ENCODE measurements around the gene MIA. TPM values are rescaled to one million over a fixed set of nuclear protein-coding genes. Genes with fewer than 3 reads are reported as not detected.

The MIA gene
- total and polyA plus RNA-seq, 9 of the 15 experiments (the other 6 are each of a cell fraction or from before 2014, with no cell fraction given): 0.21 TPM; not detected in 8

DNA sequence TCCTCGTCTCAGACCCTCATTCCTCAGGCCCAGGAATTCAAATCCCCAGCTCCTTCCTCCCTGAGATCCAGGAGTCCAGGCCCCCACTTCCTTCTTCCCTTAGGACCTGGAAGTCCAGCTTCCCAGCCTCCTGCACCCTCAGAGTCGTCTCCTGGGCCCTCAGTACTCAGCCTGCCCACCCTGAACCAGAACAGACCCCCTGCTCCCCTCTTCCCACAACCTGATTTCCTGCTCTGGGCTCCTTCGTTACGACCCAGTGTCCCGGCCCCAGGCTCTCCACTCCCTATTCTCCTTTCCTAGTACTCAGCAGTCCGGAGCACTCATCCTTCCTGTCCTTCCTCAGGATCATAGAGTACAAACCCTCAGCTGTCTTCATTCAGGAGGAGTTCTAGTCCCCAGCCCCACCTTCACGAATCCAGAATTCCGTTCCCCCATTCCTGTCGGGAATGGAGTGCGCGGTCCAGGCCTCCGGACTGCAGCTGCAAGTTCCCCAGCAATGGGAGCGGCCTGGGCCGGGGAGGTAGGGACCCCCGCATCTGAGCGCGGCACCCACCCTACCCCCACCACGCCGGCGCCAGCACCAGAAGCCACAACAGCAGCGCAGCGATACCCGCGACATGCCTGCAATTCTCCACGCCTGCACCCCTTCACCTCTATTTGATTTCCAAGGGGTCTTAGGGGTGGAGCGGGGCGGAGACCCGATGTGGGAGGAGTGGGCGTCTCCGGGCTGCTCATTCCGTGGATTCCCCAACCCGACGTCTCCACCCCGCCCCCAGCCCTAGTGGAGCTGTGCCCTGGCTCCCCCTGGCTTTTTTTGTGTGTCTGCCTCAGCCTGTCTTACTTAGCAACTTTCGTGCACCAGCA, 36.4 kb downstream of the MIA start:
- H3K9ac ChIP-seq (ENCODE audit: insufficient read depth in 1 of 2, low read depth in 2 of 2, low read length in 2 of 2): peak overlapping the region; percentile 67 to 90
- peaks cover 5% of the 10 kb centered on the region for H3K9me1 ChIP-seq (ENCODE audit: control insufficient read depth, insufficient read depth, low read length)
- 51% methylated on average over 10 of the region's 35 CpGs for WGBS (ENCODE audit: insufficient coverage, low coverage, missing lambda C conversion rate)
- peak in 3 of 4 experiments; percentile 27 to 39 (median 28) for DNase-seq (ENCODE audit: extremely low read depth in 1 of 4, low spot score in 3 of 4)
- peaks cover 19 to 53% of the 10 kb centered on the region in 2 experiments; a peak in 4 of 5 replicates for H3K4me1 ChIP-seq (replicated peaks in 1 of 2; ENCODE audit: control insufficient read depth in 2 of 2, insufficient read depth in 2 of 2, low read length in 2 of 2)
- no TSS peak for BruUV-seq (replicated peaks)
- H3K36me3 ChIP-seq (ENCODE audit: control insufficient read depth, insufficient read depth, low read length): peaks cover 30% of the 10 kb centered on the region
- FAIRE-seq: no peak
- no peak for ATAC-seq
- no peaks in the 10 kb centered on the region for H3K27me3 ChIP-seq (ENCODE audit: control insufficient read depth in 2 of 2, insufficient read depth in 2 of 2, low read length in 2 of 2)
- intact Hi-C loops (cut with micrococcal nuclease) (no loop called here), in situ Hi-C loops (cut with MboI) (loop anchor here (5.0 kb wide), 1 partner anchor 321 kb away; no protein-coding TSS in a partner anchor)
- peak overlapping the region; percentile 17 for H3K4me3 ChIP-seq
- H3K79me2 ChIP-seq (ENCODE audit: control insufficient read depth, insufficient read depth, low read length): peaks cover 14% of the 10 kb centered on the region
- no peaks in the 10 kb centered on the region for H3K9me3 ChIP-seq (replicated peaks; ENCODE audit: control insufficient read depth, insufficient read depth, low read depth, low read length)
- POLR2A ChIA-PET: interaction anchor here (0.6 to 1.4 kb wide), 9 partner anchors 9 to 150 kb away, joined by 3 to 4 read pairs (median 3); partner anchors contain the start of genes EGLN2 and RAB4B
- H4K20me1 ChIP-seq (replicated peaks; ENCODE audit: control insufficient read depth, insufficient read depth, low read length): peaks cover 8% of the 10 kb centered on the region
- H3K4me2 ChIP-seq (ENCODE audit: insufficient read depth, low read length): peak overlapping the region; percentile 27
- CTCF ChIA-PET (ENCODE audit: low intra/inter-chr PET ratio): no interaction called here
- peak overlapping the region; percentile 53; the same call in 1 of the 2 replicates for H2AFZ ChIP-seq (ENCODE audit: low read depth, low read length)
- H3K27ac ChIP-seq (ENCODE audit: extremely low read depth, low read depth, low read length): peak overlapping the region; percentile 81
- TF ChIP-seq NR1H2 (CRISPR knock-in tag; IDR thresholded peaks at IDR 0.05): 0 out of 2 replicates have a peak, but pooled peaks have one; percentile 58
- no peak for TF ChIP-seq E2F4 (CRISPR knock-in tag; IDR thresholded peaks at IDR 0.05; ENCODE audit: low read depth)
- TF ChIP-seq ARNT (IDR thresholded peaks at IDR 0.05): no peak
- no peak for TF ChIP-seq ZKSCAN1 (IDR thresholded peaks at IDR 0.05; ENCODE audit: low read depth, low read length)
- no peak for TF ChIP-seq TEAD4 (IDR thresholded peaks at IDR 0.05; ENCODE audit: low read length)
- TF ChIP-seq TEAD4 (CRISPR knock-in tag; IDR thresholded peaks at IDR 0.05; ENCODE audit: borderline replicate concordance): no peak
- TF ChIP-seq SP2 (IDR thresholded peaks at IDR 0.05; ENCODE audit: extremely low read depth, low read depth, low read length, poor library complexity, severe bottlenecking): no peak
- no peak for TF ChIP-seq NCOA4 (IDR thresholded peaks at IDR 0.05; ENCODE audit: partially characterized antibody)
- TF ChIP-seq GTF2A2 (tag; IDR thresholded peaks at IDR 0.05): no peak
- TF ChIP-seq CTBP1 (IDR thresholded peaks at IDR 0.05; ENCODE audit: borderline replicate concordance): no peak
- no peak for TF ChIP-seq SRSF1 (IDR thresholded peaks at IDR 0.05; ENCODE audit: low read depth, low read length)
- no peak for TF ChIP-seq PCBP2 (IDR thresholded peaks at IDR 0.05; ENCODE audit: low read depth, low read length, poor library complexity, severe bottlenecking)
- TF ChIP-seq, protein P1, sequence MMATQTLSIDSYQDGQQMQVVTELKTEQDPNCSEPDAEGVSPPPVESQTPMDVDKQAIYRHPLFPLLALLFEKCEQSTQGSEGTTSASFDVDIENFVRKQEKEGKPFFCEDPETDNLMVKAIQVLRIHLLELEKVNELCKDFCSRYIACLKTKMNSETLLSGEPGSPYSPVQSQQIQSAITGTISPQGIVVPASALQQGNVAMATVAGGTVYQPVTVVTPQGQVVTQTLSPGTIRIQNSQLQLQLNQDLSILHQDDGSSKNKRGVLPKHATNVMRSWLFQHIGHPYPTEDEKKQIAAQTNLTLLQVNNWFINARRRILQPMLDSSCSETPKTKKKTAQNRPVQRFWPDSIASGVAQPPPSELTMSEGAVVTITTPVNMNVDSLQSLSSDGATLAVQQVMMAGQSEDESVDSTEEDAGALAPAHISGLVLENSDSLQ (IDR thresholded peaks at IDR 0.05): no peak
- TF ChIP-seq ZNF197 (CRISPR knock-in tag; IDR thresholded peaks at IDR 0.05; ENCODE audit: low read depth): no peak
- TF ChIP-seq RAD21 (CRISPR knock-in tag; conservative IDR thresholded peaks at IDR 0.05 in 1 of 2, IDR thresholded peaks at IDR 0.05 in 1 of 2): no peak
- TF ChIP-seq SMAD2 (IDR thresholded peaks at IDR 0.05; ENCODE audit: low read depth, low read length): no peak
- no peak for TF ChIP-seq CLOCK (CRISPR knock-in tag; IDR thresholded peaks at IDR 0.05; ENCODE audit: borderline replicate concordance)

Data from K562 (cell line).